Mesothelial cell of epicardium (in vitro differentiated cells): ENCODE measurements around the gene EFCAB6. TPM values are rescaled to one million over a fixed set of nuclear protein-coding genes. Genes with fewer than 3 reads are reported as not detected.

Source experiments
- DNase-seq, 2 experiments: peaks; one replicate each; pipeline ENCODE4 v3.0.0; 2021; ENCODE audit warnings: low spot score in 2 of 2; ENCODE audit not compliant: unreplicated experiment in 2 of 2
- H3K27ac Mint-ChIP-seq: 2 replicates; pipeline ENCODE4 v1.8.0; 2021; ENCODE audit warnings: mixed read lengths
- H3K27me3 Mint-ChIP-seq: 2 replicates; pipeline ENCODE4 v1.8.0; 2021; ENCODE audit warnings: low read depth, mixed read lengths
- H3K36me3 Mint-ChIP-seq: 2 replicates; pipeline ENCODE4 v1.8.0; 2021; ENCODE audit warnings: mixed read lengths
- H3K4me1 Mint-ChIP-seq: 2 replicates; pipeline ENCODE4 v1.8.0; 2021; ENCODE audit warnings: mixed read lengths
- H3K4me3 Mint-ChIP-seq: 2 replicates; pipeline ENCODE4 v1.8.0; 2021; ENCODE audit warnings: mild to moderate bottlenecking, moderate library complexity, mixed read lengths
- H3K9me3 Mint-ChIP-seq: 2 replicates; pipeline ENCODE4 v1.8.0; 2021; ENCODE audit warnings: mixed read lengths
- total RNA-seq: library from RNA; stranded (reverse); gene quantifications from 3 replicates; pipeline ENCODE4 v1.2.1, GENCODE V29; 2021
- TF ChIP-seq, protein P1 (sequence below): fragments of 200-600 bp; sonication (generic); IDR thresholded peaks from one replicate; pipeline ENCODE4 v1.5.0; 2021; ENCODE audit warnings: antibody characterized with exemption; ENCODE audit not compliant: unreplicated experiment

EFCAB6 gene
- total RNA-seq, 1 donor from 2014 or later = 2.6 TPM

- Mint-ChIP-seq H3K9me3 (no peaks in the 10 kb centered on the region), H3K27me3 (peaks cover 26% of the 10 kb centered on the region), H3K4me3 (no peak overlapping the region), H3K27ac (no peak overlapping the region), H3K36me3 (no peaks in the 10 kb centered on the region), H3K4me1 (no peaks in the 10 kb centered on the region)
- TF ChIP-seq, protein P1, sequence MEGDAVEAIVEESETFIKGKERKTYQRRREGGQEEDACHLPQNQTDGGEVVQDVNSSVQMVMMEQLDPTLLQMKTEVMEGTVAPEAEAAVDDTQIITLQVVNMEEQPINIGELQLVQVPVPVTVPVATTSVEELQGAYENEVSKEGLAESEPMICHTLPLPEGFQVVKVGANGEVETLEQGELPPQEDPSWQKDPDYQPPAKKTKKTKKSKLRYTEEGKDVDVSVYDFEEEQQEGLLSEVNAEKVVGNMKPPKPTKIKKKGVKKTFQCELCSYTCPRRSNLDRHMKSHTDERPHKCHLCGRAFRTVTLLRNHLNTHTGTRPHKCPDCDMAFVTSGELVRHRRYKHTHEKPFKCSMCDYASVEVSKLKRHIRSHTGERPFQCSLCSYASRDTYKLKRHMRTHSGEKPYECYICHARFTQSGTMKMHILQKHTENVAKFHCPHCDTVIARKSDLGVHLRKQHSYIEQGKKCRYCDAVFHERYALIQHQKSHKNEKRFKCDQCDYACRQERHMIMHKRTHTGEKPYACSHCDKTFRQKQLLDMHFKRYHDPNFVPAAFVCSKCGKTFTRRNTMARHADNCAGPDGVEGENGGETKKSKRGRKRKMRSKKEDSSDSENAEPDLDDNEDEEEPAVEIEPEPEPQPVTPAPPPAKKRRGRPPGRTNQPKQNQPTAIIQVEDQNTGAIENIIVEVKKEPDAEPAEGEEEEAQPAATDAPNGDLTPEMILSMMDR = no peak
- no peak for DNase-seq
These were observed 68.0 kb downstream of the EFCAB6 start for GRCh38 chr22:43743929-43744643.

- no peaks in the 10 kb centered on the region for H3K36me3 Mint-ChIP-seq
- no peaks in the 10 kb centered on the region for H3K4me1 Mint-ChIP-seq
- H3K9me3 Mint-ChIP-seq = no peaks in the 10 kb centered on the region
- peaks cover 19% of the 10 kb centered on the region for H3K27me3 Mint-ChIP-seq
- H3K4me3 Mint-ChIP-seq = no peak overlapping the region
- TF ChIP-seq, protein P1 = no peak
- no peak overlapping the region for H3K27ac Mint-ChIP-seq
- no peak for DNase-seq
These were observed 69.0 kb downstream of the EFCAB6 start for GRCh38 chr22:43743131-43743530.

DNA sequence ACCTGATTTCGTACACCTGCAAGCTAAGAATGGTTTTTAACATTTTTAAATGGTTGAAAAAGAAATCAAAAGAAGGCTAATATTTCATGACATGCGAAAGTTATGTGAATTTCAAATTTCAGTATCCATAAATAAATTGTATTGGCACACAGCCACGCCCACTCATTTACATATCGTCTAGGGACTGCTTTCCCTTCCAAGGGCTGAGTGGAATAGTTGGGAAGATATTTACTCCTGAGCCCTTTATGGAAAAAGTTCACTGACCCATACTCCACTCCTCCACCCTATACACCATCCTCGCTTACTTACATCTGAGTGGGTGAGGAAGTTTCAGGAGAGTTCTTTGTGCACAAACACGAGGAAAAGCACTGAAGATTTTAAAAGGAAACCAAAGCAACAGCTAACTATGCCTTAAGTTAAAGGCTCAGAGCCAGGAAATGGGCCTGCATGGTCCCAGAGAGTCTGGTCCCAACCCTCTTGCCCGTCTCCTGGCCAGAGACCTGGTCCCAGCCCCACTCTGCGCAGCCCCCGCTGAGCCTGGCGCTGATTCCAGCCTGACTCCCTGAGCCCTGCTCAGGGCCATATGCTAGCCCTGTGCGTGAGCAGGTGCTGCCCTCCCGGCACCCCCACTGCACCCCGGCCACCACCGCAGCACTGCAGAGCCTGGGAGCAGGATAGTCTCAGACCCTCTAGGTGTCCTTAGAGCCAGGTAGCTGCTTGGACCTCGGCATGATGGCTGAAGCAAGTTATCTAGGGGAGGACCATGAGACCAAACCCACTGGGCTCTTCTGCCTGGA, 69.8 kb downstream of the EFCAB6 start:
- TF ChIP-seq, protein P1 = no peak
- no peak for DNase-seq
- no peak overlapping the region for H3K4me3 Mint-ChIP-seq
- H3K27ac Mint-ChIP-seq = no peak overlapping the region
- no peaks in the 10 kb centered on the region for H3K36me3 Mint-ChIP-seq
- H3K27me3 Mint-ChIP-seq = peaks cover 18% of the 10 kb centered on the region
- H3K9me3 Mint-ChIP-seq = no peaks in the 10 kb centered on the region
- no peaks in the 10 kb centered on the region for H3K4me1 Mint-ChIP-seq

DNA sequence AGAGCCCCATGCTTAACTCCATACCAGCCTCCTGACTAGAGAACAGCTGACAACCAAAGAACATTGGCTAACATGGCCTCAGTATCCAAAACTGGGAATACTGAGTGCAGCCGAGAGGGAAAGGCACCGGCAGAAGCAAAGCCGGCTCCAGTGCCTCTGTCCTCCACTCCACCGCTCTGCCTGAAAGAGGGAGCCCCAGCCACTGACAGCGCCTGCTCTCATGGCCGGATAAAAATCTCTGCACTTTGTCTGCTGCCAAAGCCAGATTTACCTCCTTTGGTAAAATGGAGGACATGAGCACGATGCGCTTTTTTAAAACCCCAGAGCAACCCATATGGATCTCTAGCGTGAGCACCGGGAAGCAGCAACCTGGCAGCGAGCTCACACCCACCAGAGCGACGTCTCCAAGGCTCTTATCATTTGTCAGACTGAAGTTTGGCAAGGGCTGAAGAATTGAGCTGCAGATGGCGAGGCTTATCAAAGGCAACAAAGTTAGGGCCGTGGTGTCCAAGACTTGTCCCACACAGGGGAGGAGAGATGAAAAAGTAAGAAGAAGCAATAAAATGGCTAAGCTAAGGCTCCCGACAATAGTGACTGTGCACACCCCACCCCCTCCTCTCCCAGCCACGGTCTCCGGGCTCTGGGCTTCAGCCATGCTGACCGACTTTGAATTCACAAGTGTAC, 71.4 kb downstream of the EFCAB6 start:
- no peaks in the 10 kb centered on the region for H3K9me3 Mint-ChIP-seq
- no peaks in the 10 kb centered on the region for H3K36me3 Mint-ChIP-seq
- TF ChIP-seq, protein P1 = no peak
- no peak overlapping the region for H3K27ac Mint-ChIP-seq
- no peak overlapping the region for H3K4me3 Mint-ChIP-seq
- peaks cover 18% of the 10 kb centered on the region for H3K27me3 Mint-ChIP-seq
- no peak for DNase-seq
- no peaks in the 10 kb centered on the region for H3K4me1 Mint-ChIP-seq

DNA sequence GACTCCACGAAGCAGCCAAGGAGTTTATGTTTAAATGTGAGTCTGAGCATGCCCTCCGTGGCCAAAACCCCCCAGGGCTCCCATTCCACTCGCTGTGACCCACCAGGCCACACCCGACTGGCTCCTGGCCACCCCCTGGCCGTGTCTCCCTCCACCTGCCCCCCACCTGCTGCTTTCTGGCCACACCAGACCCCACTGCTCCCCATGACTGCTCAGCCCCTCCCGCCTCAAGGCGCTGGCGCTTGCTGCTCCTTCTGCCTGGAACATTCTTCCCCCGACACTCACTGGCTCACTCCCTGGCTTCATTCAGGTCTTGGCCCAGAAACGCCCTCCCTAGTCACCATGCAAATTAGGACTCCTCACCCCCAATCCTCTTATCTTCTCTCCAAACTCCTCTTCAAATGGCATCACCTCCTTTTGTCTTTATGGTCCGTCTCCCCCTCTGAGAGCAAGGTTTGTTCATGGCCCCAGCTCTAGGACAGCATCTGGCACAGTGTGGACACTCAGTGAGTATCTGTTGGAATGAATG, 72.2 kb downstream of the EFCAB6 start:
- no peak overlapping the region for H3K27ac Mint-ChIP-seq
- peaks cover 14% of the 10 kb centered on the region for H3K27me3 Mint-ChIP-seq
- TF ChIP-seq, protein P1 = no peak
- no peak for DNase-seq
- H3K9me3 Mint-ChIP-seq = no peaks in the 10 kb centered on the region
- no peaks in the 10 kb centered on the region for H3K4me1 Mint-ChIP-seq
- no peak overlapping the region for H3K4me3 Mint-ChIP-seq
- no peaks in the 10 kb centered on the region for H3K36me3 Mint-ChIP-seq
